H1 (cell line): ENCODE data around the gene GCLM. TPM values are rescaled to one million over a fixed set of nuclear protein-coding genes. Genes with fewer than 3 reads are reported as not detected.

ENCODE experiments used
- CTCF ChIA-PET: fragments of 300-600 bp; sonication (Branson Sonifier 250); formaldehyde crosslinking; loops from one replicate; lab custom pipeline; 2021; ENCODE audit not compliant: partially characterized antibody; lab: Charles Lee
- POLR2A ChIA-PET: fragments of 300-600 bp; sonication (Branson Sonifier 250); formaldehyde crosslinking; loops from one replicate; lab custom pipeline; 2021; ENCODE audit warnings: inconsistent platforms; ENCODE audit not compliant: partially characterized antibody; lab: Charles Lee
- DNase-seq, 2 experiments: peaks; one replicate each; pipeline versions ENCODE4 v3.0.0 to v3.0.0-alpha.2; 2010 to 2022; ENCODE audit warnings: low spot score in 2 of 2, low read depth in 1 of 2, mixed read lengths in 1 of 2
- FAIRE-seq: peaks from 2 replicates; lab custom pipeline; 2011; peaks lifted over from hg19 to GRCh38; lab: Jason Lieb, UNC
- H2AFZ ChIP-seq: 2 replicates; pipeline ENCODE4 v1.8.1; 2012; ENCODE audit warnings: low read length, inconsistent platforms
- H2AK5ac ChIP-seq: 2 replicates; pipeline ENCODE4 v1.6.1; 2013; ENCODE audit warnings: low read depth, low read length
- H2BK120ac ChIP-seq: replicated peaks from 2 replicates; pipeline ENCODE3; 2013; ENCODE audit warnings: low read depth, low read length, inconsistent platforms
- H2BK12ac ChIP-seq: 2 replicates; pipeline ENCODE4 v1.6.1; 2013; ENCODE audit warnings: low read depth, low read length
- H2BK15ac ChIP-seq: 2 replicates; pipeline ENCODE4 v1.6.1; 2013; ENCODE audit warnings: low read length
- H2BK20ac ChIP-seq: 2 replicates; pipeline ENCODE4 v1.6.1; 2013; ENCODE audit warnings: low read length
- H2BK5ac ChIP-seq: 2 replicates; pipeline ENCODE4 v1.6.1; 2013; ENCODE audit warnings: low read depth, low read length
- H3K14ac ChIP-seq: 2 replicates; pipeline ENCODE4 v1.6.1; 2013; ENCODE audit warnings: inconsistent platforms; ENCODE audit not compliant: insufficient read length
- H3K18ac ChIP-seq: 2 replicates; pipeline ENCODE4 v1.6.1; 2013; ENCODE audit warnings: low read length; ENCODE audit errors: extremely low read depth
- H3K23ac ChIP-seq: 2 replicates; pipeline ENCODE4 v1.6.1; 2013; ENCODE audit warnings: inconsistent platforms; ENCODE audit not compliant: insufficient read length
- H3K23me2 ChIP-seq: 2 replicates; pipeline ENCODE4 v1.6.1; 2013; ENCODE audit warnings: low read depth, low read length
- H3K27ac ChIP-seq: 2 replicates; pipeline ENCODE4 v1.6.1; 2011; ENCODE audit warnings: low read depth, low read length, inconsistent platforms
- H3K27me3 ChIP-seq, 4 experiments: replicated peaks in 1 of 4; 1 replicate in 1 of 4; 2 replicates in 3 of 4; pipeline versions ENCODE4 v1.6.1 to v1.8.1; 2011 to 2013; ENCODE audit warnings: low read length in 3 of 4, mild to moderate bottlenecking in 3 of 4, inconsistent platforms in 2 of 4, mixed read lengths in 2 of 4, moderate library complexity in 1 of 4; ENCODE audit not compliant: control insufficient read depth in 3 of 4, insufficient read depth in 3 of 4; ENCODE audit errors: extremely low read depth in 1 of 4
- H3K36me3 ChIP-seq, 4 experiments: 2 replicates each; pipeline versions ENCODE4 v1.6.1 to v1.8.1; 2011 to 2013; ENCODE audit warnings: mild to moderate bottlenecking in 4 of 4, low read length in 3 of 4, moderate library complexity in 2 of 4, control low read depth in 1 of 4, inconsistent platforms in 1 of 4; ENCODE audit not compliant: insufficient read depth in 4 of 4, control insufficient read depth in 2 of 4
- H3K4ac ChIP-seq: replicated peaks from 2 replicates; pipeline ENCODE3; 2013; ENCODE audit warnings: low read length, low read depth, mixed read lengths, inconsistent platforms; ENCODE audit not compliant: insufficient read length
- H3K4me1 ChIP-seq, 4 experiments: replicated peaks in 1 of 4; 1 replicate in 1 of 4; 2 replicates in 3 of 4; pipeline versions ENCODE4 v1.6.1 to v1.8.1; 2011 to 2013; ENCODE audit warnings: low read length in 3 of 4, inconsistent platforms in 2 of 4, mixed read lengths in 1 of 4; ENCODE audit not compliant: insufficient read depth in 4 of 4, control insufficient read depth in 3 of 4
- H3K4me2 ChIP-seq, 2 experiments: 2 replicates each; pipeline versions ENCODE4 v1.6.1 to v1.8.1; 2011 to 2013; ENCODE audit warnings: low read depth in 2 of 2, low read length in 2 of 2, control low read depth in 1 of 2, inconsistent platforms in 1 of 2, mild to moderate bottlenecking in 1 of 2; ENCODE audit not compliant: insufficient read depth in 1 of 2
- H3K4me3 ChIP-seq, 4 experiments: fragments of 200-600, 300-600 bp in 1 of 4; sonication (generic), shearing (Covaris generic), sonication (Bioruptor Twin) in 1 of 4; 2 replicates each; pipeline versions ENCODE4 v1.5.1 to v1.8.1; 2011 to 2016; ENCODE audit warnings: low read length in 4 of 4, low read depth in 3 of 4, control low read depth in 2 of 4, inconsistent platforms in 2 of 4, mild to moderate bottlenecking in 2 of 4, mixed read lengths in 1 of 4, moderate library complexity in 1 of 4; ENCODE audit not compliant: insufficient read depth in 2 of 4; ENCODE audit errors: extremely low read depth in 1 of 4
- H3K56ac ChIP-seq: replicated peaks from 2 replicates; pipeline ENCODE3; 2013; ENCODE audit warnings: low read depth, mild to moderate bottlenecking, mixed read lengths, low read length, inconsistent platforms; ENCODE audit not compliant: insufficient read length
- H3K79me1 ChIP-seq: 2 replicates; pipeline ENCODE4 v1.6.1; 2013; ENCODE audit warnings: low read depth, low read length, control low read depth
- H3K79me2 ChIP-seq, 2 experiments: 2 replicates each; pipeline versions ENCODE4 v1.6.1 to v1.8.1; 2012 to 2013; ENCODE audit warnings: low read length in 2 of 2, mild to moderate bottlenecking in 2 of 2, inconsistent platforms in 1 of 2; ENCODE audit not compliant: insufficient read depth in 2 of 2, control insufficient read depth in 1 of 2
- H3K9ac ChIP-seq, 4 experiments: replicated peaks in 1 of 4; 1 replicate in 1 of 4; 2 replicates in 3 of 4; pipeline versions ENCODE4 v1.6.1 to v1.8.1; 2011 to 2013; ENCODE audit warnings: low read depth in 3 of 4, low read length in 3 of 4, control low read depth in 2 of 4, mild to moderate bottlenecking in 2 of 4, moderate library complexity in 2 of 4, inconsistent platforms in 1 of 4; ENCODE audit errors: extremely low read depth in 1 of 4
- H3K9me3 ChIP-seq, 2 experiments: 2 replicates each; pipeline versions ENCODE4 v1.6.1 to v1.8.1; 2012 to 2013; ENCODE audit warnings: mild to moderate bottlenecking in 2 of 2, moderate library complexity in 2 of 2, control low read depth in 1 of 2, inconsistent platforms in 1 of 2, low read depth in 1 of 2, low read length in 1 of 2, mixed read lengths in 1 of 2; ENCODE audit not compliant: insufficient read depth in 2 of 2
- H4K20me1 ChIP-seq, 2 experiments: replicated peaks in 1 of 2; 2 replicates each; pipeline versions ENCODE3 to v1.8.1; 2011 to 2013; ENCODE audit warnings: inconsistent platforms in 2 of 2, low read length in 2 of 2, mild to moderate bottlenecking in 1 of 2; ENCODE audit not compliant: insufficient read depth in 2 of 2, control insufficient read depth in 1 of 2
- H4K5ac ChIP-seq: 2 replicates; pipeline ENCODE4 v1.6.1; 2013; ENCODE audit warnings: low read length, low read depth, mixed read lengths, inconsistent platforms; ENCODE audit not compliant: insufficient read length
- H4K8ac ChIP-seq: 2 replicates; pipeline ENCODE4 v1.8.0; 2013; ENCODE audit warnings: mild to moderate bottlenecking, moderate library complexity, low read length, inconsistent platforms; ENCODE audit not compliant: insufficient read depth; ENCODE audit errors: extremely low read depth
- H4K91ac ChIP-seq: replicated peaks from 2 replicates; pipeline ENCODE3; 2013; ENCODE audit warnings: low read length, mixed read lengths, inconsistent platforms; ENCODE audit not compliant: insufficient read length
- WGBS, 2 experiments: shearing (Covaris generic) in 1 of 2; methylation state at CpG; one replicate each; pipeline versions ENCODE4 v1.1.6 to v1.1.7; 2013 to 2015; ENCODE audit warnings: low lambda C conversion rate in 2 of 2, mixed read lengths in 2 of 2, inconsistent platforms in 1 of 2, low coverage in 1 of 2, missing lambda C conversion rate in 1 of 2; ENCODE audit not compliant: insufficient replicate concordance in 2 of 2, insufficient coverage in 1 of 2, insufficient read length in 1 of 2; ENCODE audit errors: extremely low coverage in 1 of 2, missing lambda C conversion rate in 1 of 2; 5-methylcytosine and 5-hydroxymethylcytosine counted together
- polyA plus RNA-seq, 7 experiments: library from polyadenylated mRNA; depleted of rRNA in 3 of 7; stranded (reverse) in 5 of 7; unstranded in 2 of 7; fragments of >200 nt in 5 of 7; fragments of 200-250 nt in 2 of 7; gene quantifications; 1 replicate in 5 of 7; 2 replicates in 1 of 7; 4 replicates in 1 of 7; pipeline versions ENCODE4 v1.2.1 to v1.2.3, GENCODE V29; 2011 to 2013; ENCODE audit warnings: missing spikeins in 2 of 7, mixed read lengths in 2 of 7
- total RNA-seq: library from RNA; stranded (reverse); fragmentation: NEBNext Ultra II Directional; extraction: Animal tissue kit (Norgen Biotek cat#: 25700); gene quantifications from 2 replicates; pipeline ENCODE4 v1.2.1, GENCODE V29; 2021

Gene GCLM
- total and polyA plus RNA-seq, 2 of the 8 experiments (the other 6 are each of a cell fraction or from before 2014, with no cell fraction given) = 3.1 to 12.8 TPM

GRCh38 chr1:93853940-93854339 lies 55.3 kb downstream of the GCLM start:
- Histone ChIP-seq H3K56ac (no peak overlapping the region), H3K9me3 (peaks cover 7 to 9% of the 10 kb centered on the region in 2 experiments), H3K4me2 (no peak overlapping the region), H3K79me2 (no peaks in the 10 kb centered on the region), H3K4me3 (no peak overlapping the region), H4K20me1 (no peaks in the 10 kb centered on the region), H2BK15ac (no peak overlapping the region), H3K27ac (no peak overlapping the region), H4K5ac (no peak overlapping the region), H4K8ac (no peak overlapping the region), H3K4ac (no peak overlapping the region), H2BK5ac (no peak overlapping the region), H3K14ac (no peak overlapping the region), H3K18ac (no peak overlapping the region), H2BK120ac (no peak overlapping the region), H3K23ac (no peak overlapping the region), H2BK12ac (no peak overlapping the region), H3K4me1 (no peaks in the 10 kb centered on the region), H4K91ac (no peak overlapping the region), H2AFZ (no peak overlapping the region), H2BK20ac (no peak overlapping the region), H3K9ac (no peak overlapping the region), H3K27me3 (no peaks in the 10 kb centered on the region), H3K79me1 (no peaks in the 10 kb centered on the region), H3K23me2 (no peaks in the 10 kb centered on the region), H3K36me3 (no peaks in the 10 kb centered on the region), H2AK5ac (no peak overlapping the region)
- 98% methylated on average over 3 of the region's 3 CpGs; no CpG with 5 or more reads in 1 of the 2 experiments for WGBS, 2 experiments
- FAIRE-seq (no peak), DNase-seq (no peak)
- CTCF ChIA-PET = interaction anchor here (1.2 kb wide), 2 partner anchors 225 to 234 kb away, joined by 3 to 4 read pairs; no protein-coding TSS in a partner anchor
- POLR2A ChIA-PET = interaction anchor here (0.8 kb wide), 1 partner anchor 25 kb away, joined by 3 read pairs; the partner anchor contains the start of gene DNTTIP2
